ENCODE measurements around the gene OSBPL6.

DNA sequence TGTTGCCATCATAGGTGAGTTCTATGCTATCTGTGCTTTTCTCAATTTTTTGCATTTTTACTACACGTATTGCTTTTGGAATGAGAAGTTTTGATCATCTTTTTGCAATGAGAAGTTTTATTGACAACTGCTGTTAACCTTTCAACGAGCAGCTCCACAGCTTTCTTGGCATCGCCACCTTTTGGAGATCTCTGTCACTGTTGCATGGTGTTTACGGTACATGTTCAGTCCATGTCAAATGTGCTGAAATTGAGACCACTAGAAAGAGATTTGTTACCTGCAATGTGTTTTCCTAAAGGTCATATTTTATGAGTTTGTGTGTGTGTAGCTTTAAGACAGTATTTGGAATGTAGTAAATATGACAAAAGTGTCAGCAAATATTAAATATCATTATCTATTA lies 120.8 kb downstream of the OSBPL6 start:
- TF ChIP-seq, protein P1, sequence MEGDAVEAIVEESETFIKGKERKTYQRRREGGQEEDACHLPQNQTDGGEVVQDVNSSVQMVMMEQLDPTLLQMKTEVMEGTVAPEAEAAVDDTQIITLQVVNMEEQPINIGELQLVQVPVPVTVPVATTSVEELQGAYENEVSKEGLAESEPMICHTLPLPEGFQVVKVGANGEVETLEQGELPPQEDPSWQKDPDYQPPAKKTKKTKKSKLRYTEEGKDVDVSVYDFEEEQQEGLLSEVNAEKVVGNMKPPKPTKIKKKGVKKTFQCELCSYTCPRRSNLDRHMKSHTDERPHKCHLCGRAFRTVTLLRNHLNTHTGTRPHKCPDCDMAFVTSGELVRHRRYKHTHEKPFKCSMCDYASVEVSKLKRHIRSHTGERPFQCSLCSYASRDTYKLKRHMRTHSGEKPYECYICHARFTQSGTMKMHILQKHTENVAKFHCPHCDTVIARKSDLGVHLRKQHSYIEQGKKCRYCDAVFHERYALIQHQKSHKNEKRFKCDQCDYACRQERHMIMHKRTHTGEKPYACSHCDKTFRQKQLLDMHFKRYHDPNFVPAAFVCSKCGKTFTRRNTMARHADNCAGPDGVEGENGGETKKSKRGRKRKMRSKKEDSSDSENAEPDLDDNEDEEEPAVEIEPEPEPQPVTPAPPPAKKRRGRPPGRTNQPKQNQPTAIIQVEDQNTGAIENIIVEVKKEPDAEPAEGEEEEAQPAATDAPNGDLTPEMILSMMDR (IDR thresholded peaks at IDR 0.05), result no peak
- TF ChIP-seq POLR2A (IDR thresholded peaks at IDR 0.05), result no peak

All from esophagus squamous epithelium (tissue), 4 donors.